Endothelial cell of umbilical vein (primary cell): Measurements from ENCODE around the gene ZNF37A. TPM values are rescaled to one million over a fixed set of nuclear protein-coding genes. Genes with fewer than 3 reads are reported as not detected.

Experiments
- BruUV-seq: library from RNA; stranded (reverse); fragments of 400-500 nt; replicated peaks from 2 replicates; lab custom pipeline; 2021; lab: Mats Ljungman, UMichigan
- CTCF ChIA-PET: fragments of 300-600, 350-600 bp; sonication (Branson Sonifier 250); formaldehyde crosslinking; loops from one replicate; lab custom pipeline; 2021; ENCODE audit warnings: antibody characterized with exemption, inconsistent platforms; lab: Charles Lee
- POLR2A ChIA-PET: fragments of 300-600, 350-600 bp; sonication (Branson Sonifier 250); formaldehyde crosslinking; loops from one replicate; lab custom pipeline; 2021; ENCODE audit warnings: antibody characterized with exemption, inconsistent platforms; lab: Charles Lee
- DNase-seq: peaks from one replicate; pipeline ENCODE4 v3.0.0-alpha.2; 2011; ENCODE audit warnings: low read depth, low spot score
- FAIRE-seq: peaks from 2 replicates; lab custom pipeline; 2011; peaks lifted over from hg19 to GRCh38; lab: Jason Lieb, UNC
- H2AFZ ChIP-seq: 2 replicates; pipeline ENCODE4 v1.6.0; 2012; ENCODE audit warnings: low read depth, low read length, control low read depth, inconsistent platforms
- H3K27ac ChIP-seq: 2 replicates; pipeline ENCODE4 v1.5.1; 2011; ENCODE audit warnings: low read depth, mild to moderate bottlenecking, control low read depth, low read length, moderate library complexity; ENCODE audit not compliant: insufficient read depth
- H3K27me3 ChIP-seq, 2 experiments: 2 replicates each; pipeline versions ENCODE4 v1.6.0 to v1.6.1; 2011; ENCODE audit warnings: low read length in 2 of 2, mixed read lengths in 1 of 2; ENCODE audit not compliant: control insufficient read depth in 2 of 2, insufficient read depth in 2 of 2
- H3K36me3 ChIP-seq, 2 experiments: 2 replicates in 1 of 2; 3 replicates in 1 of 2; pipeline ENCODE4 v1.5.1; 2011; ENCODE audit warnings: low read length in 2 of 2, mild to moderate bottlenecking in 1 of 2, moderate library complexity in 1 of 2; ENCODE audit not compliant: control insufficient read depth in 2 of 2, insufficient read depth in 2 of 2; ENCODE audit errors: extremely low read depth in 1 of 2
- H3K4me1 ChIP-seq: 3 replicates; pipeline ENCODE4 v1.5.1; 2011; ENCODE audit warnings: mild to moderate bottlenecking, low read length; ENCODE audit not compliant: control insufficient read depth, insufficient read depth; ENCODE audit errors: extremely low read depth
- H3K4me2 ChIP-seq: 2 replicates; pipeline ENCODE4 v1.6.1; 2011; ENCODE audit warnings: low read length, control low read depth, mixed read lengths; ENCODE audit not compliant: insufficient read depth
- H3K4me3 ChIP-seq, 3 experiments: fragments of 200-600 bp in 1 of 3; sonication (generic), shearing (Covaris generic) in 1 of 3; replicated peaks in 1 of 3; 2 replicates each; pipeline ENCODE4 v1.5.1; 2011 to 2016; ENCODE audit warnings: control low read depth in 3 of 3, low read length in 3 of 3, mild to moderate bottlenecking in 2 of 3, inconsistent platforms in 1 of 3, low read depth in 1 of 3, moderate library complexity in 1 of 3; ENCODE audit not compliant: insufficient read depth in 1 of 3
- H3K79me2 ChIP-seq: 2 replicates; pipeline ENCODE4 v1.6.0; 2012; ENCODE audit warnings: low read length, inconsistent platforms; ENCODE audit not compliant: control insufficient read depth, insufficient read depth
- H3K9ac ChIP-seq: replicated peaks from 2 replicates; pipeline ENCODE3; 2011; ENCODE audit warnings: low read length, control low read depth; ENCODE audit not compliant: insufficient read depth; ENCODE audit errors: extremely low read depth
- H3K9me1 ChIP-seq: replicated peaks from 3 replicates; pipeline ENCODE4 v1.6.0; 2011; ENCODE audit warnings: mild to moderate bottlenecking, low read length; ENCODE audit not compliant: control insufficient read depth, insufficient read depth; ENCODE audit errors: extremely low read depth
- H3K9me3 ChIP-seq: replicated peaks from 2 replicates; pipeline ENCODE4 v1.5.1; 2012; ENCODE audit warnings: low read length, inconsistent platforms; ENCODE audit not compliant: control insufficient read depth, insufficient read depth
- H4K20me1 ChIP-seq: replicated peaks from 2 replicates; pipeline ENCODE3; 2011; ENCODE audit warnings: mild to moderate bottlenecking, low read length; ENCODE audit not compliant: control insufficient read depth, insufficient read depth; ENCODE audit errors: extremely low read depth
- CTCF ChIP-seq, 2 donors: IDR thresholded peaks; 1 replicate in 1 of 2; 2 replicates in 1 of 2; pipeline ENCODE4 v1.5.1; 2011; ENCODE audit warnings: low read length in 2 of 2, mild to moderate bottlenecking in 2 of 2, moderate library complexity in 2 of 2, control low read depth in 1 of 2, inconsistent platforms in 1 of 2, low read depth in 1 of 2; ENCODE audit not compliant: insufficient read depth in 1 of 2; ENCODE audit errors: extremely low read depth in 1 of 2
- EZH2 ChIP-seq: IDR thresholded peaks from 2 replicates; pipeline ENCODE4 v1.6.1; 2012; ENCODE audit warnings: borderline replicate concordance, low read depth, mild to moderate bottlenecking, moderate library complexity, low read length, inconsistent platforms; ENCODE audit not compliant: severe bottlenecking
- FOS ChIP-seq: IDR thresholded peaks from 2 replicates; pipeline ENCODE4 v1.6.1; 2011; ENCODE audit warnings: mild to moderate bottlenecking, low read length, moderate library complexity, borderline replicate concordance; ENCODE audit not compliant: insufficient read depth
- GATA2 ChIP-seq: IDR thresholded peaks from 2 replicates; pipeline ENCODE4 v1.7.0; 2011; ENCODE audit warnings: low read depth, mild to moderate bottlenecking, moderate library complexity, mixed read lengths, low read length; ENCODE audit not compliant: insufficient read length, insufficient read depth
- JUN ChIP-seq: IDR thresholded peaks from 2 replicates; pipeline ENCODE4 v1.6.1; 2011; ENCODE audit warnings: borderline replicate concordance, low read depth; ENCODE audit not compliant: insufficient read length, insufficient read depth
- MYC ChIP-seq: IDR thresholded peaks from one replicate; pipeline ENCODE4 v1.6.1; 2011; ENCODE audit warnings: mild to moderate bottlenecking, low read depth, low read length
- POLR2A ChIP-seq: IDR thresholded peaks from 2 replicates; pipeline ENCODE4 v1.6.1; 2012; ENCODE audit warnings: low read depth, mild to moderate bottlenecking, control low read depth, low read length
- POLR2AphosphoS5 ChIP-seq: IDR thresholded peaks from 2 replicates; pipeline ENCODE4 v1.6.1; 2012; ENCODE audit warnings: low read depth, mild to moderate bottlenecking, control low read depth, low read length, moderate library complexity; ENCODE audit not compliant: insufficient read depth
- dilution Hi-C: fragments of 300-500 bp; cut with MboI; formaldehyde crosslinking; loops from one replicate; pipeline ENCODE4 v1.15.0; 2019; ENCODE audit warnings: low sequenced_read_pairs; ENCODE audit not compliant: extremely low pct_ligation_motif_present
- intact Hi-C: fragments of 100-400 bp; cut with micrococcal nuclease; formaldehyde crosslinking; loops from one replicate; pipeline ENCODE4 v1.10.0; 2022
- polyA plus RNA-seq, 4 experiments: library from polyadenylated mRNA; depleted of rRNA in 3 of 4; stranded (reverse) in 3 of 4; unstranded in 1 of 4; fragments of >200 nt; gene quantifications; 2 replicates each; pipeline versions ENCODE4 v1.2.1 to v1.2.3, GENCODE V29; 2011 to 2012; ENCODE audit warnings: missing spikeins in 1 of 4
- total RNA-seq: library from RNA; stranded (reverse); gene quantifications from 2 replicates; pipeline ENCODE4 v1.2.3, GENCODE V29; 2021
- TF ChIP-seq, protein P1 (sequence below): IDR thresholded peaks from 2 replicates; pipeline ENCODE4 v1.6.1; 2011; ENCODE audit not compliant: insufficient read depth, insufficient read length

ZNF37A gene
- total and polyA plus RNA-seq, 2 donors (not counting 3 experiments of a cell fraction or from before 2014, with no cell fraction given) = 3.4 to 14.5 TPM

DNA sequence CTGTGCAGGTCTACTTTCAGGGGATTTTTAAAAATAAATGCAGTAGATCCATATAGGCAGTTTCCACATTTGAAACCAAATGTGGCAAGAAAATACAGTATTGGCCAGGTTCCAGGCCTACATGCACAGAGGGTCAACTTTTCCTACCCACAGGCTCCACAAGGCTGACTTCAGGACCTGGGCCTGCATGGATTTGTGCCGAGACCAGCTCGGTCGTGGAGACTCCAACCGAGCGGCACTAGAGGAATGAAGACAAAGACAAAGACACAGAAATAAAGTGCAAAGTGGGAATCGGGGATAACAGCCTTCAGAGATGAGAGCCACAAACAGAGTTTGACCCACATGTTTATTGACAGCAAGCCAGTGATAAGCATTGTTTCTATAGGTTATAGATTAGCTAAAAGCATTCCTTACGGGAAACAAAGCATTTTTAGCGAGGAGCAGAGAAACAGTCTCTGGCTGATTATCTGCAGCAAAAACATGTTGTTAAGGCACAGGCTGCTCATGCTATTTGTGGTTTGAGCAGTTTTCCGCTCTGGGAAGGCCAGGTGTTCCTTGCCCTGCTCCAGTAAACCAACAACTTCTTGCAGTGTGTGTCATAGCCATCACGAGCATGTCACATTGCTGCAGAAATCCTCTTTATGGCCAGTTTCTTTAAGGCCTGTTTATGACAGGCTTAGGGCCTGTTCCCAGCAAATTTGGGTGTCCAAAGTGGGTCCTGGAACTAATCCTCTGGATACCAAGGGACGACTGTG is 52.6 kb downstream of the ZNF37A start:
- no peaks in the 10 kb centered on the region for H3K9me1 ChIP-seq

More for the DNA sequence above, 52.6 kb downstream of the ZNF37A start:
- no peak overlapping the region for H2AFZ ChIP-seq
- no peaks in the 10 kb centered on the region for H3K27me3 ChIP-seq
- no peaks in the 10 kb centered on the region for H3K36me3 ChIP-seq
- H3K9ac ChIP-seq = no peak overlapping the region
- no peak overlapping the region for H3K4me3 ChIP-seq
- FAIRE-seq (no peak), DNase-seq (no peak)
- H3K9me3 ChIP-seq = no peaks in the 10 kb centered on the region
- intact Hi-C loops (no loop called here), dilution Hi-C loops (no loop called here)
- no TSS peak for BruUV-seq
- POLR2A ChIA-PET = no interaction called here
- no peaks in the 10 kb centered on the region for H4K20me1 ChIP-seq
- CTCF ChIA-PET = no interaction called here
- no peak overlapping the region for H3K27ac ChIP-seq
- H3K4me1 ChIP-seq = no peaks in the 10 kb centered on the region
- H3K79me2 ChIP-seq = no peaks in the 10 kb centered on the region
- TF ChIP-seq CTCF (IDR thresholded peaks at IDR 0.05; ENCODE audit: extremely low read depth in 1 of 2, insufficient read depth in 1 of 2, low read depth in 1 of 2, low read length in 2 of 2) (no peak), EZH2 (no peak), FOS (no peak), GATA2 (no peak), JUN (no peak), MYC (no peak), POLR2A (no peak), POLR2AphosphoS5 (no peak)
- TF ChIP-seq, protein P1, sequence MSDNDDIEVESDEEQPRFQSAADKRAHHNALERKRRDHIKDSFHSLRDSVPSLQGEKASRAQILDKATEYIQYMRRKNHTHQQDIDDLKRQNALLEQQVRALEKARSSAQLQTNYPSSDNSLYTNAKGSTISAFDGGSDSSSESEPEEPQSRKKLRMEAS = no peak
- no peak overlapping the region for H3K4me2 ChIP-seq
